GM21786 (cell line): Measurements from ENCODE around the gene FBXO42.

Experiments
- ATAC-seq: cut with Tn5 transposase; IDR thresholded peaks from one replicate; pipeline ENCODE4 v1.9.1; 2021; ENCODE audit not compliant: unreplicated experiment

The FBXO42 gene

GRCh38 chr1:16351994-16352841 lies at the start of gene FBXO42:
TSS of gene FBXO42 (minus strand) at chr1:16352480. CDS start at chr1:16315418, 37,062 bp downstream.
- peak; percentile 88 for ATAC-seq

- no peak for ATAC-seq
These were observed 46.2 kb upstream of the FBXO42 start for GRCh38 chr1:16398371-16398953.

GRCh38 chr1:16397120-16397519 lies 44.8 kb upstream of the FBXO42 start:
- ATAC-seq: no peak

DNA sequence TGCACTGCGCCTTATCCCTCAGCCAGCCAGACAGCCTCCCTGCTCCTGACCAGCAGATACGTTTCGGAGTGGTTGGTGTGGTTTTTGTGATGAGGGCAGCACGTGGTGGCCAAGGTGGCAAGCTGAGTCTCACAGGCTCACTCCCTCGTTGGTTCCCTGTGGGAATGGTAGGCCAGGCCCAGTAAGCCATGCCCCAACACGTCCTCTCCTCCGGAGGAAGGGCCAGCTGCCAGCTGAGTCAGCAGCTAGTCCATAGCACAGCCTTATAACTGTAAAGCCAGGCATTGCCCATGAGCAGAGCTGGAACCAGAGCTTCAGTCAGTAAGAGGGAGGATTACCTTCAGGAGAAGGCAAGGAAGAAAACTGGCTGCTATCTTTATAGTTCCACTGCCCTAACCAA lies 44.3 kb upstream of the FBXO42 start:
- ATAC-seq: no peak

- no peak for ATAC-seq
These were observed 42.7 kb upstream of the FBXO42 start for GRCh38 chr1:16394977-16395376.

- ATAC-seq: no peak
These were observed 41.6 kb upstream of the FBXO42 start for GRCh38 chr1:16393570-16394521.

- no peak for ATAC-seq
These were observed 40.7 kb upstream of the FBXO42 start for GRCh38 chr1:16392740-16393569.

- ATAC-seq: no peak
These were observed 39.1 kb upstream of the FBXO42 start for GRCh38 chr1:16391411-16391810.

- ATAC-seq: peak; percentile 41
These were observed 35.2 kb upstream of the FBXO42 start for GRCh38 chr1:16387201-16388188.

DNA sequence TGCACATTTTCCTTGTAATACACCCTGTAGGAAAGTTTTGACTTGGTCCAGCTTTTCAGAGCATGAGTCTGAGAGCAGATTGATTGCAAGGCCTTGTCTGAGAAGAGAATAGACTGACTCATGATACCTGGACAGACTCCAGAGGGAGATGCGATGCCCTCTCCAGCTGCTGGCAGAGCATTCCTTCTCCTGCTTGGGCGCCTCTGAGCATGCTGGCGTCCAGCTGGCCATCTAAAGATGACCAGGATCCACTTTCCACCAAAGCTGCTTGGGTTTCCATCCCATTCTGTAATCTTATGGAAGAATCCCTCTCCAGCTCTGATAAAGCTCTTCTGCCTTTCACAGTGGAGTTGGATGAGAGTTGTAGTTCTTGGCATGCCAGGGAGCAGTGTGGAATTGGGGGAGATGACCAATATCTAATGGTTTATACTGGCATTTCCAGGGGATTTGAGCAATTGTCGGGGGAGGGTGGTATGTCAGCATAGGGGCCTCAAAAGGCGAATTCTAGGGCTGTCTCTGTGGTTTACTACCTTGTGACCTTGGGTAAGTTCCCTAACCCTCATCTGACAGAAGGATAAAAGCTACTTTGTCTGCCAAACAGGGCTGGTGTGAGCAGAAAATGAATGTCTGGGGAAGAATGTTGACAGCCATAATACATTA lies 34.3 kb upstream of the FBXO42 start:
- no peak for ATAC-seq

GRCh38 chr1:16385659-16386453 lies 33.6 kb upstream of the FBXO42 start:
- no peak for ATAC-seq

DNA sequence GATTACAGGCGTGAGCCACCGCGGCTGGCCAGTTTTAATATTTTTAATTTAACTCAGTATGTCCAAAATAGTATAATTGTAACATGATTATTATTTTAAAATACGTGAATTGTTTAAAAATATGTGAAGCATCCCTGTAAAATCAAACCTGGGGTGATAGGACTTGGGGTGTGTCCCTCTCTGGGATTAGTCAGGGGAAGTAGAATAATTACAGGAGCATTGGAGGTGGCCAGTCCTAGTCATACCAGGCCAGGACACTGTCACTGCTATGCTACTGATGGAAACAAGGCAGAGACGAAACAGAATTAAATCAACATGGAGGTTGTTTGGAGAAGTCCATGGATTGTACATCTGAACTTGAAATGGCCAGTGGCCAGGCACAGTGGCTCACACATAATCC lies 31.6 kb upstream of the FBXO42 start:
- ATAC-seq: no peak

GRCh38 chr1:16380868-16381267 lies 28.6 kb upstream of the FBXO42 start:
- ATAC-seq: no peak

GRCh38 chr1:16378443-16378842 lies 26.2 kb upstream of the FBXO42 start:
- ATAC-seq: no peak

GRCh38 chr1:16376971-16377370 lies 24.7 kb upstream of the FBXO42 start:
- no peak for ATAC-seq

DNA sequence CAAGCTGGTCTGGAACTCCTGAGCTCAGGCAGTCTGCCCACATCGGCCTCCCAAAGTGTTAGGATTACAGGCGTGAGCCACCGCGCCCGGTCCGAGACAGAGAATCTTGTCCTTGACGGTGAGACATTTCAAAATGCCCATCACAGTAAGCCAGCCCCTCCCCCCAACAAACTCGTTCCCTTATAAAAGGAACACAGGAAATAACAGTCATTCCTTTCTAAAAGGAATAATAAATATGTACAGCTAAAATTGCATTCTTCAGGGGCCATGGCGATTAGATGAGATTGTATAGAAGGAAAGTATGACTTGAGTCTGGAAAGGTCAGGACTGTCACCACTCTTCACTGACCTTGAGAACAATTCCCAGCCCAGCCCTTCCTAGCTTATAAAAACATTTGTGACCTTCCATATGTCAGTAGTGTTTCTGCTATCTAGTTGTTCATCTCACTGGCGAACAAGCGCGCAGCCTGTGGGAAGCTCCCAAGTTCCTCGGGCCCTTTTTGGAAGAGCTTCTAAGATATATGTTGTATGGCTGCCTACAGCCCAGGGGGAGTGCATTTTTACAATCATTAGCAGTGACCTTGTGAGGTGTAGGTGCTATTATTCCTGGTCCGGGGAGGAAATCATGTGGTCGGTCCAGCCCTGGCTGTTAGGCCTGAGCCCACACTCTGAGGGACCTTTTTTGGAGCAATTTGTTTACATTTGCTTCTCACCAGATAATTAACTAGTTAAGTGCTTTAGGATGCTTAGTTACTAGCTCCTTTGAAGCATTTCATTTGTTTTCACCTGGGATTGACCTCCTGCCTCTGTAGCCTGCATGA lies 23.5 kb upstream of the FBXO42 start:
- no peak for ATAC-seq

DNA sequence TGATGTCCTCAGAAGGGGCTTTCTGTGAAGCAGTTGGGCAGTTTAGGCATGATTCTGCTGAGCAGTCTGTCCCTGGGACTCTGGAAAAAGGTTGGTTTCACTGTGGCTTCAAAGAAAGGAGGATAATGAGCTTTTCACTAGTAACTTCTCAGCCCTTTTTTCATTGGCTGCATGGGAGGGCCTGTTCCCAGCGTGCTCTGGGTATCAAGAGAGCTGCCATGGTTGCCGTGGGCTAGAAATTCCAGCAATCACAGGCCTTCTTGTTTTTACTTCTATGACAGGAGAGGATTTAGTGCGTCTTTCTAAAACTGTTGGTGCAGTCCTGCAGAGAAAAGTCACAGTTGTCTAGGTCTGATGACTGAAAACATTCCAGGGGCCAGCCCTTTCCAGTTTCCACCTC lies 22.0 kb upstream of the FBXO42 start:
- no peak for ATAC-seq
